ENCODE results near the gene TTC28.

GRCh38 chr22:28444659-28445058 is 235.0 kb downstream of the TTC28 start:
- TF ChIP-seq CTCF (IDR thresholded peaks at IDR 0.05) (no peak), POLR2A (IDR thresholded peaks at IDR 0.05) (no peak)

Data from lower leg skin (tissue), 3 donors.